Upper lobe of left lung (tissue), 4 donors: ENCODE measurements around the gene SPTBN1.

ENCODE experiments used
- CTCF ChIP-seq, 6 experiments: fragments of 450-650 bp in 4 of 6; fragments of 200-600 bp in 2 of 6; sonication (generic) in 2 of 6; IDR thresholded peaks; one replicate each; pipeline ENCODE4 v1.5.1; 2016 to 2019; ENCODE audit warnings: antibody characterized with exemption in 6 of 6
- POLR2A ChIP-seq, 4 donors: fragments of 450-650 bp; IDR thresholded peaks; one replicate each; pipeline ENCODE4 v1.5.1; 2016 to 2017; ENCODE audit warnings: antibody characterized with exemption in 4 of 4, mild to moderate bottlenecking in 2 of 4
- POLR2AphosphoS5 ChIP-seq, 2 donors: sonication (generic); formaldehyde crosslinking; IDR thresholded peaks; one replicate each; pipeline ENCODE4 v1.5.1; 2017; ENCODE audit warnings: antibody characterized with exemption in 2 of 2

- TF ChIP-seq POLR2AphosphoS5 (IDR thresholded peaks at IDR 0.05) (no peak), POLR2A (IDR thresholded peaks at IDR 0.05) (no peak), CTCF (IDR thresholded peaks at IDR 0.05) (no peak)
Measured at GRCh38 chr2:54628418-54628817, 172.3 kb downstream of the SPTBN1 start.
